COR-L47 (cell line): ENCODE data around the gene AGPS.
A peak's percentile ranks its signal among the peaks of the same experiment; 100 is the strongest.

Experiments used
- DNase-seq: peaks from one replicate; lab custom pipeline; 2025; lab: John Stamatoyannopoulos, UW

AGPS gene

GRCh38 chr2:177551989-177552421 is 159.4 kb downstream of the AGPS start:
- peak; percentile 71 for DNase-seq

GRCh38 chr2:177552422-177553175 is 160.0 kb downstream of the AGPS start:
- peak; percentile 92 for DNase-seq

- peak; percentile 44 for DNase-seq
These were observed 160.8 kb downstream of the AGPS start for GRCh38 chr2:177553176-177553884.

- no peak for DNase-seq
These were observed 161.8 kb downstream of the AGPS start for GRCh38 chr2:177554365-177554764.

- no peak for DNase-seq
These were observed 163.6 kb downstream of the AGPS start for GRCh38 chr2:177556153-177556552.

- no peak for DNase-seq
These were observed 165.2 kb downstream of the AGPS start for GRCh38 chr2:177557794-177558193.

GRCh38 chr2:177559638-177560037 is 167.1 kb downstream of the AGPS start:
- DNase-seq = no peak

GRCh38 chr2:177568390-177568789 is 175.8 kb downstream of the AGPS start:
- no peak for DNase-seq

- no peak for DNase-seq
These were observed 176.3 kb downstream of the AGPS start for GRCh38 chr2:177568893-177569292.

- DNase-seq = no peak
These were observed 179.7 kb downstream of the AGPS start for GRCh38 chr2:177572236-177572671.

GRCh38 chr2:177573120-177573519 is 180.5 kb downstream of the AGPS start:
- no peak for DNase-seq

GRCh38 chr2:177574356-177574755 is 181.8 kb downstream of the AGPS start:
- no peak for DNase-seq

- no peak for DNase-seq
These were observed 182.8 kb downstream of the AGPS start for GRCh38 chr2:177575358-177575757.

- DNase-seq = no peak
These were observed 184.5 kb downstream of the AGPS start for GRCh38 chr2:177577075-177577474.

- DNase-seq = no peak
These were observed 185.9 kb downstream of the AGPS start for GRCh38 chr2:177578454-177578853.

- no peak for DNase-seq
These were observed 187.0 kb downstream of the AGPS start for GRCh38 chr2:177579486-177580036.

GRCh38 chr2:177582000-177582399 is 189.4 kb downstream of the AGPS start:
- no peak for DNase-seq

GRCh38 chr2:177584030-177584692 is 191.6 kb downstream of the AGPS start:
- no peak for DNase-seq

- DNase-seq = no peak
These were observed 192.8 kb downstream of the AGPS start for GRCh38 chr2:177585234-177585863.

- no peak for DNase-seq
These were observed 193.6 kb downstream of the AGPS start for GRCh38 chr2:177586154-177586553.

- DNase-seq = no peak
These were observed 194.8 kb downstream of the AGPS start for GRCh38 chr2:177587371-177587770.

GRCh38 chr2:177588671-177589070 is 196.1 kb downstream of the AGPS start:
- DNase-seq = no peak
